Ecto neural progenitor cell (in vitro differentiated cells): ENCODE measurements around the gene PPY.
"Not testable (repeated sequence)": the region's sequence is repeated elsewhere in the genome, so short reads cannot be mapped to it uniquely, and the experiment has no call there.

Experiments
- DNase-seq: peaks from one replicate; pipeline ENCODE4 v3.0.0-alpha.2; 2018; ENCODE audit warnings: low spot score

The PPY gene

DNA sequence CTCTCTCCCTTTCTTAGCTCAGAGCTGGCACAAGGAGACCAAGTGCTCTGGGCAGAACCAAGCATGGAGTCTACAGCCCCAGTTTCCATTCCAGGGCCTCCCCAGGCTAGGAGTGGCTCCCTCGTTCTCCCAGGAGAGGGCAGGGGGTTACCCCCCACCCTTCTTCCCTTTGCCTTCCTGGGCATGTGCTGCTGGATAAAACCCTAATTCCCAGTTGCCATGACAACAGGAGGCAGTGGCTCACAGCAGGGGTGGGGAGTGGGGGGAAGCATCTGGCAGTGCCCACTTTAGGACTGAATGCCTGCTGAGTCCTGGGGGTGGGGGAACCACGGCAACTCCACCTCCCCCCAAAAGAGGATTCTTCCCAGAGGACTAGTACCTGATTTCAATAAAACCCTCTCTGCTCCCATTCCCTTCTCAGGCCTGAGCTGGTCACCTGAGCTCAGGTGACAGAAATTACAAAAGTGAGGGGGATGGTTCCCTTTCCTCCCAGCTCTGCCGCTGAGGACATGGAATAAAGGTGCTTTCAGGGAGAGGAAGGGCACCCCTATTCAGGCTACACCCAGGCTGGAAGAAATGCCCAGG lies 36.8 kb downstream of the PPY start:
- DNase-seq = peak; percentile 79

DNA sequence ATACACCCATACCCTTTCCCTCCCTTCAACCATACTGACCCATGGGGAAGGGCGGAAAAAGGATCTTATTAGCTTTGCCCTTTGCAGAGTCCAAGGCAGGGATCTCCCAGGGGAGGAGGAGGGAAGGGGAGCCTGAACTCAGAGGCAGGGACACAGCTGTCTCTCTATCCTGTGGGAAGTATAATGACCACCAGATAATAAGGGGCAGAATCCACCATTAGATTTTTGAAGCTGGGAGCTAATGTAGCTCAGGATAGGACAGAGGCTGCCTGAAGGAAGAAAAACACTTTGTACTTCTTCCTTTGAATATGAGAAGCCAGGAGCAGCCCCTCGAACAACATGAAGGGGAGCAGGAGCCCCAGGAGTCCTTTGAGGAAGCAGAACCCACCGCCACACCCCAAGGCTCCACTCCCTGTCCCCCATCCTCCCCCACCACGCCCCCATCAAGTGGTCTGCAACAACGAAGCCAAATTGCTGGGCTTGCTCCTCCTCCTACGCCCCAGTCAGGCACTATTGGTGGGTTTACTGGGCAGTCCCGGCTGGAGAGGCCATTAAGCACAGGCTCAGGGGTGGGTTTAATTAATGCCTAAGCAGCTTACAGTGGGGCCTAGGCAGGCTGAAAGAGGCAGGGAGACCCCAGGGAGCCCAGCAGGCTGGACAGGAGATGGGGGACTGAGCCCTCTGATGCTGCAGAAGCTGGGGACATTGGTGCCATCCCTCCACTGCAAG lies 40.3 kb downstream of the PPY start:
- DNase-seq = peak; percentile 82

DNA sequence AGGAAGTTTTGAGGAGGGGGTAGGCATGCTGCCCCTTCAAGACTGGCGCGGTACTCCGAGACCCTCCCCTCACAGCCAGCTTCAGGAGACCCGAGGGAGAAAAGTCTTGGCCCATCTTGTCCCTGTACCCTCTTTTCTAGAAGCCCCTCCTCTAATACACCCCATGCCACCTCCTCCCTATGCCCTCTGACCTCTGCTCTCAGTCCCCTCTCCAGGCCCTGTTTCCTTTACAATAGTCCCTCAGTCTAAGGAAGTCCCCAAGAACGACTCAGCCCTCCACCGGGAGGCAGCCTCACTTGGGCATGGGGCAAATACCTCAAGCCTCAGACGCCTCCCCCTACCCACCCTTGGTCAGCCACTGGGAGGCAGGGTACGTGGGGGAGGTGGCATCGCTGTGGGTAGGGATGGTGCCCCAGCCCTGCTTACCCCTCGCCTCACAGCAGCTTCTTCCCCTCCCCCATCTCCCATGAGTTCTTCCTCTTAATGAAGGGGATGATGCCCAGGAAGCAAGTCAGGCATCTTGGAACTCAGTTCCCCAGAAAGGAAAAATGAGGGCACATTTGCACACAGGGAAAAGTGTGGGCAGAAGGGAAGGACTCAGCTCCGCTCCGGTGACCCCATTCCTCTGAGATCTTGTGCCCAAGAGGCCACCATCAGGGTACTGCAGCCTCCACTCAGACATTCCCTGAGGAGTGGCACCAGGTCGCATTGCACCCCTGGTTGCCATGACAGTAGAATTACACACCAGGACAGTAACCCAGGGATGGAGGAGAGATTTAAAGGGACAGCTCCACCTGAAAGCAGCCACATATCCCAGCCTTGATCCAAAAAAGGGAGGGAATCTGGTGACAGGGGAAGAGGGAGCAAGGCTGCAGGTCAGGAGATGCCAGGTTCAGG lies 41.2 kb downstream of the PPY start:
- DNase-seq = no peak

DNA sequence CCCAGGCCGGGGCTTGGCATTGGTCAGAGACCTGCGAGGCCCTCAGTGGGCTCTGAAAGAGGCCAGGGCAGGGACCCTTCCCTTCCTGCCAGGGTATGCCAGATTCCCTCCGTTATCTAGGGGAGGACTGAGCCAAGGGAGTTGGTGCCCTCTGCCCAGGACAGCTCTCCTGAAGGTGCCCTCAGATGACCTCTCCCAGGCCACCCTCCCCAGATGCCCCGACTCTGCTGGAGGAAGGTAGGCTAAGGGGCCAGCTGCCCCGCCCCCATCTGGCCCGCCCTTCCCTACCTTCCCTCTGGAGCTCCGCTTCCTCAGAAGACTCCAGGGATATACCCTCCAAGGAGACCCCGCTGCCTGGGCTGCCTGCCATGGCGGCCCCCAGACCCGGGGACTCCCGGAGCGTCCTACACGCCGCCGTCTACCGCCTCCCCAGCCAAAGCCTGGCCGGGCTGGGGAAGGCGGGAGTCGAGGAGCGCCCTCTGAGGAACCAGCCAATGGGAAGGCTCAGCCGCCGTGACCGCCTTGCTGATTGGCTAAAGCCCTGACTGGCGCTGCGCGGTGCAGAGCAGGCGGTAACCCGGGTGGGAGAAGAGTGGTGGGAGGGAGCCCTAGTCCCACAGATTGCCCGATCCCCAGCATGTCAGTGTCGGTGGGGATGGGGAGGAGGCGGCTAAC lies 42.0 kb downstream of the PPY start:
- peak; percentile 99 for DNase-seq

DNA sequence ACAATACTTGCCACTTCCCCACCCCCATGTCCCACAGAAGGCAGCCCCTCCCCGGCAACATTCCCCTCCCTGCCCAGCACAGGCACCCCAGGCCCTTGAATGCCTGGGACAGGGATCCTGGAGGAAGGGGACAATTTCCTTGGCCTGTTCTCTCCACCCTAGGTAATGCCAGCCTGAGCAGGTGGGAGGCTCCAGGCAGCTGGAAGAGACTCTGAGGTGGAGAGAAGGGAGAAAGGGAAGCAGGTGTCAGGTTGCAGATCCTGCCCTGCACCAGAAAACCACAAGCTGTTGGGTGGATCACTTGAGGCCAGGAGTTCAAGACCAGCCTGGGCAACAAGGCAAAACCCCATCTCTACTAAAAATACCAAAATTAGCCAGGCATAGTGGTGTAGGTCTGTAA lies 43.8 kb downstream of the PPY start:
- no peak for DNase-seq

DNA sequence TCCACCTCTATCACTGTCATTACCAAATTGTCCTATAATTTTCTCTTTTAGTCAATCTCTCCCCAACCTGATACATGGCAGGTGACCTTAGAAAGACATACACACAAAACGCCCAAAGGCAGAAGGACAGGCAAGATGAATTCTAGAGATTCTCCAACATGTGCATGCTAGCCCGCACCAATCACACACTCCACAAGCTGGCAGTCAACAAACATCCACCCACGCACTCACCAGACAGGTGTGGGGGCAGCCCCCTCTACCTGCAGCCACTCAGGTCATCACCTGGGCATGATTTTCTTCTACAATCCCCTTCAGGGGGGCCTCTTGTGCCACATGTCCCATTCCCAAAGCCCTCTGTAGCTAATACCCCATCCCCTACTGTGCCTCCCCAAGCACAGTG lies 44.4 kb downstream of the PPY start:
- DNase-seq = no peak

DNA sequence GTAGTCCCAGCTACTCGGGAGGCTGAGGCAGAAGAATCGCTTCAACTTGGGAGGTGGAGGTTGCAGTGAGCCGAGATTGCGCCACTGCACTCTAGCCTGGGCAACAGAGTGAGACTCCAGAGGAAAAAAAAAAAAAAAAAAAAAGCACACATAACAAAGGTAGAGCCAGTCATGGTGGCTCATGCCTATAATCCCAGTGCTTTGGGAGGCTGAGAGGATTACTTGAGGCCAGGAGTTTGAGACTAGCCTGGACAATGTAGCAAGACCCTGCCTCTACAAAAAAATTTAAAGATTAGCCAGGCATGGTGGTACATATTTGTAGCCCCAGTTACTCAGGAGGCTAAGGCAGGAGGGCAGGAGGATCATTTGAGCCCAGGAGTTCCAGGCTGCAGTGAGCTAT lies 47.8 kb downstream of the PPY start:
- not testable (repeated sequence) for DNase-seq

DNA sequence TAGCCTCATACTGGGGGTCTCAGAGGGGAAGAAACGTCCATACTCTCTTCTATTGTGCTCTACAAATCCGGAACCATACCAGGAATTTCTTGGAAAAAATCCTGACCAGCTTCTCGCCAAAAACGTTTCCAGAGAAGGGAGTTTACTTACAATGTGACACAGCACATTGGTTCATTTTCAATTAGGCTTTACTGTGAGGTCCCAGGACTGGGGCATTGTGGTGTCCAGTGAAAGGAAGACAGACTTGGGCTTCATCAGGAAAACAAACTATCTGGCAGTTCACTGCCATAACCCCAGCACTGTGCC lies 49.7 kb downstream of the PPY start:
- no peak for DNase-seq

DNA sequence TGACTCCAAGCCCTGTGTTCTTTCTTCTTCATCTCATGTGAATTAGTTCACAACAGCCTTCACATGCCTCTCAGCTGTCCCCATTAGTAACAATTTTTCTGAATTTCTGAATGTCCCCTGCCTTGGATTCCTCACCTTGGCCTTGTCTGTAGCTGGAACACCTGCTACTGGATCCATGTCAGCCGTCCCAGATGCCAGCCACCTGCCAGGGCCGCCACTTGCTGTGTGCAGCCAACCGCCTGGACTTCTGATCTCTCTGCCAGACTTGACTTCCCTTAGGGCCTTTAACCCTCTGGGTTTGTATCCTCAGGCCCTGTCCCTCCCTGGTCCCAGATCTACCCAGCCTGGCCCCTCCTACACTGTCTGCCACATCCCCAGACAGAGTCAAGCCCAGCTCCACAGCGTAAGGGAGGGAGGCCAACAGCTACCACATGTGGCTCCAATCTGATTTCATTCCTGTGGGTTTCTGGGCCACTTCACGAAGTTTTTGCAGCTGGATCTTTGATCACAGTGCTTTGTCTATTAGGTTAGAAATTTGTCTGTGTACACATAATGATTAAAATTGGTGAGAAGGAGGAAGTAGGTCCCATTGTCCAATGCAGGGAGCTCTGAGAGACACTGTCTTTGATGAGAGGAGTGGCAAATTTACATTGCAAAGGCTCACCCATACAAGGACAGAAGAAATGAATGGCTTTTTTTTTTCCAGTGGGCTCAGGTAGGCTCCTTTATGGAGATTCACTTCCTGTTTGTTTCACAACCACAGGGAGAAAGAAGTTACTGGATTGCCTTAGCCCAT lies 50.2 kb downstream of the PPY start:
- no peak for DNase-seq
